ENCODE results near the gene S100A13.

- no peak for TF ChIP-seq CTCF (IDR thresholded peaks at IDR 0.05; ENCODE audit: borderline replicate concordance, extremely low read depth, low read length, poor library complexity, severe bottlenecking)
- no peak for TF ChIP-seq EZH2 (IDR thresholded peaks at IDR 0.05; ENCODE audit: borderline replicate concordance, low read depth, low read length, severe bottlenecking)
Observed at GRCh38 chr1:153659175-153659534, 31.9 kb upstream of the S100A13 start.
